SK-N-SH (cell line): ENCODE measurements around the gene RGN. TPM values are rescaled to one million over a fixed set of nuclear protein-coding genes. Genes with fewer than 3 reads are reported as not detected.

Source experiments
- CTCF ChIA-PET: fragments of 300-600, 350-600 bp; formaldehyde crosslinking; extraction: SDS; loops from one replicate; lab custom pipeline; 2021; lab: Yijun Ruan, JAX
- POLR2A ChIA-PET: fragments of 350-600 bp; sonication (Branson Sonifier 250); formaldehyde crosslinking; extraction: SDS; loops from one replicate; lab custom pipeline; 2020; ENCODE audit warnings: antibody characterized with exemption, inconsistent platforms; lab: Yijun Ruan, JAX
- DNase-seq: peaks from one replicate; pipeline ENCODE4 v3.0.0; 2012
- H2AFZ ChIP-seq: fragments of 200-600 bp; sonication (generic); 2 replicates; pipeline ENCODE4 v1.8.1; 2016; ENCODE audit warnings: antibody characterized with exemption, mild to moderate bottlenecking, low read depth
- H3F3A ChIP-seq: fragments of 200-600 bp; sonication (generic); replicated peaks from 2 replicates; pipeline ENCODE3; 2016; ENCODE audit warnings: antibody characterized with exemption, mild to moderate bottlenecking; ENCODE audit not compliant: insufficient read depth
- H3K27ac ChIP-seq, 2 experiments: fragments of 200-500 bp in 1 of 2; fragments of 200-600 bp in 1 of 2; sonication (Bioruptor generic) in 1 of 2; sonication (generic), shearing (Covaris generic) in 1 of 2; 2 replicates each; pipeline versions ENCODE4 v1.5.1 to v1.6.1; 2014 to 2016; ENCODE audit warnings: low read depth in 2 of 2, inconsistent platforms in 1 of 2, low read length in 1 of 2, mild to moderate bottlenecking in 1 of 2, mixed read lengths in 1 of 2
- H3K27me3 ChIP-seq: fragments of 200-600 bp; sonication (generic), shearing (Covaris generic); 2 replicates; pipeline ENCODE4 v1.6.1; 2016; ENCODE audit warnings: mixed run types; ENCODE audit not compliant: insufficient read depth
- H3K36me3 ChIP-seq, 2 experiments: fragments of 200-500 bp in 1 of 2; fragments of 200-600 bp in 1 of 2; sonication (Bioruptor generic) in 1 of 2; sonication (generic) in 1 of 2; replicated peaks in 1 of 2; 2 replicates each; pipeline versions ENCODE3 to v1.5.1; 2014 to 2016; ENCODE audit warnings: low read length in 1 of 2, mild to moderate bottlenecking in 1 of 2; ENCODE audit not compliant: insufficient read depth in 2 of 2, control insufficient read depth in 1 of 2
- H3K4me1 ChIP-seq, 2 experiments: fragments of 200-500 bp in 1 of 2; fragments of 200-600 bp in 1 of 2; sonication (Bioruptor generic) in 1 of 2; sonication (generic), shearing (Covaris generic) in 1 of 2; 2 replicates each; pipeline versions ENCODE4 v1.5.1 to v1.6.1; 2014 to 2016; ENCODE audit warnings: low read depth in 1 of 2, low read length in 1 of 2, mixed run types in 1 of 2; ENCODE audit not compliant: insufficient read depth in 2 of 2, control insufficient read depth in 1 of 2
- H3K4me2 ChIP-seq: fragments of 200-600 bp; sonication (generic), shearing (Covaris generic); 2 replicates; pipeline ENCODE4 v1.6.1; 2017; ENCODE audit warnings: mixed run types
- H3K4me3 ChIP-seq, 2 experiments: fragments of 200-500 bp in 1 of 2; fragments of 200-600 bp in 1 of 2; sonication (Bioruptor generic) in 1 of 2; sonication (generic), shearing (Covaris generic) in 1 of 2; 2 replicates each; pipeline versions ENCODE4 v1.5.1 to v1.8.1; 2014 to 2016; ENCODE audit warnings: low read depth in 2 of 2, inconsistent platforms in 1 of 2, low read length in 1 of 2, mild to moderate bottlenecking in 1 of 2, mixed read lengths in 1 of 2, moderate library complexity in 1 of 2
- H3K79me2 ChIP-seq: fragments of 200-600 bp; sonication (generic); 2 replicates; pipeline ENCODE4 v1.8.1; 2017; ENCODE audit warnings: mild to moderate bottlenecking; ENCODE audit not compliant: insufficient read depth
- H3K9ac ChIP-seq: fragments of 200-600 bp; sonication (generic); 2 replicates; pipeline ENCODE4 v1.6.1; 2017; ENCODE audit warnings: mixed run types
- H3K9me2 ChIP-seq: fragments of 200-600 bp; sonication (generic); 2 replicates; pipeline ENCODE4 v1.6.1; 2017; ENCODE audit warnings: mixed run types
- H3K9me3 ChIP-seq: fragments of 200-600 bp; sonication (generic); 2 replicates; pipeline ENCODE4 v1.6.1; 2017; ENCODE audit warnings: mixed run types, mild to moderate bottlenecking, moderate library complexity
- H4K20me1 ChIP-seq: fragments of 200-600 bp; sonication (generic); 2 replicates; pipeline ENCODE4 v1.6.1; 2017; ENCODE audit warnings: mild to moderate bottlenecking, mixed run types; ENCODE audit not compliant: insufficient read depth
- CTCF ChIP-seq: fragments of 200-600 bp; sonication (generic); IDR thresholded peaks from 2 replicates; pipeline ENCODE4 v1.6.1; 2017; ENCODE audit warnings: antibody characterized with exemption, mild to moderate bottlenecking, moderate library complexity
- EP300 ChIP-seq, 2 experiments: IDR thresholded peaks; 2 replicates each; pipeline versions ENCODE4 v1.4.0 to v1.6.1; 2012; ENCODE audit warnings: borderline replicate concordance in 1 of 2, low read depth in 1 of 2, low read length in 1 of 2
- EZH2phosphoT487 ChIP-seq: fragments of 200-600 bp; sonication (generic); IDR thresholded peaks from 2 replicates; pipeline ENCODE4 v1.6.1; 2017; ENCODE audit warnings: low read depth, mixed run types, mild to moderate bottlenecking, antibody characterized with exemption, moderate library complexity, borderline replicate concordance
- FOSL2 ChIP-seq: IDR thresholded peaks from 2 replicates; pipeline ENCODE4 v1.4.0; 2012; ENCODE audit warnings: low read depth, mild to moderate bottlenecking, moderate library complexity, borderline replicate concordance
- FOXJ3 ChIP-seq: sonication (generic); formaldehyde crosslinking; IDR thresholded peaks from 2 replicates; pipeline ENCODE4 v1.5.1; 2020; ENCODE audit warnings: mild to moderate bottlenecking, missing genetic modification reagents
- FOXM1 ChIP-seq: IDR thresholded peaks from 2 replicates; pipeline ENCODE4 v1.4.0; 2012; ENCODE audit warnings: low read depth, mild to moderate bottlenecking
- IRF3 ChIP-seq: fragments of 150-350 bp; IDR thresholded peaks from 2 replicates; pipeline ENCODE4 v1.6.1; 2016; ENCODE audit warnings: mild to moderate bottlenecking, low read depth, low read length
- MEF2A ChIP-seq: IDR thresholded peaks from 2 replicates; pipeline ENCODE4 v1.4.0; 2012; ENCODE audit warnings: low read depth, borderline replicate concordance
- NFIC ChIP-seq: IDR thresholded peaks from 2 replicates; pipeline ENCODE4 v1.4.0; 2012; ENCODE audit warnings: borderline replicate concordance
- NRF1 ChIP-seq: IDR thresholded peaks from 2 replicates; pipeline ENCODE4 v1.6.1; 2012; ENCODE audit warnings: low read depth, mild to moderate bottlenecking, low read length
- PBX3 ChIP-seq: IDR thresholded peaks from 2 replicates; pipeline ENCODE4; 2012
- RCOR1 ChIP-seq: fragments of 150-350 bp; IDR thresholded peaks from 2 replicates; pipeline ENCODE4 v1.6.1; 2017; ENCODE audit warnings: antibody characterized with exemption, low read length
- REST ChIP-seq: IDR thresholded peaks from 2 replicates; pipeline ENCODE4 v1.6.1; 2012; ENCODE audit warnings: mild to moderate bottlenecking, low read depth, low read length, moderate library complexity
- TAF1 ChIP-seq: IDR thresholded peaks from 2 replicates; pipeline ENCODE4 v1.6.1; 2012; ENCODE audit warnings: low read depth, mild to moderate bottlenecking, low read length, moderate library complexity, borderline replicate concordance
- USF1 ChIP-seq: IDR thresholded peaks from 2 replicates; pipeline ENCODE4 v1.4.0; 2012; ENCODE audit warnings: low read depth, borderline replicate concordance
- USF2 ChIP-seq: fragments of 150-350 bp; IDR thresholded peaks from 2 replicates; pipeline ENCODE4 v1.6.1; 2017; ENCODE audit warnings: antibody characterized with exemption, low read length, low read depth, borderline replicate concordance
- YY1 ChIP-seq: IDR thresholded peaks from 2 replicates; pipeline ENCODE4 v1.4.0; 2012; ENCODE audit warnings: low read depth, mild to moderate bottlenecking
- WGBS: methylation state at CpG from one replicate; pipeline ENCODE4 v1.1.6; 2017; ENCODE audit warnings: low lambda C conversion rate; 5-methylcytosine and 5-hydroxymethylcytosine counted together
- polyA plus RNA-seq, 3 experiments: library from polyadenylated mRNA; depleted of rRNA; stranded (reverse); fragments of >200 nt; gene quantifications; 2 replicates each; pipeline ENCODE4 v1.2.3, GENCODE V29; 2012

RGN gene
- polyA plus RNA-seq, 1 of the 3 experiments (the other 2 are of a cell fraction): 0.05 TPM

GRCh38 chrX:47097018-47097417 is 18.8 kb downstream of the RGN start:
- H3K4me2 ChIP-seq: no peak overlapping the region
- 54% methylated on average over 4 of the region's 4 CpGs for WGBS
- POLR2A ChIA-PET: no interaction called here
- H4K20me1 ChIP-seq: no peaks in the 10 kb centered on the region
- no peaks in the 10 kb centered on the region for H3K36me3 ChIP-seq
- H3K4me3 ChIP-seq: no peak overlapping the region
- no peaks in the 10 kb centered on the region for H3K4me1 ChIP-seq
- H3K79me2 ChIP-seq: no peaks in the 10 kb centered on the region
- H3K9ac ChIP-seq: no peak overlapping the region
- TF ChIP-seq CTCF: no peak
- TF ChIP-seq YY1: no peak
- no peak for TF ChIP-seq EZH2phosphoT487
- no peak for TF ChIP-seq EP300 (IDR thresholded peaks at IDR 0.05; ENCODE audit: borderline replicate concordance in 1 of 2, low read depth in 1 of 2, low read length in 1 of 2)
- no peak for TF ChIP-seq IRF3
- no peak for TF ChIP-seq USF1
- no peak for TF ChIP-seq FOXM1
- TF ChIP-seq NFIC: no peak
- no peak for TF ChIP-seq TAF1
- TF ChIP-seq REST: no peak
- TF ChIP-seq USF2: no peak
- no peak for TF ChIP-seq MEF2A
- TF ChIP-seq PBX3: no peak
- TF ChIP-seq FOXJ3 (CRISPR knock-in tag): no peak
- no peak for TF ChIP-seq NRF1
- no peak for TF ChIP-seq RCOR1
- TF ChIP-seq FOSL2: no peak
- H3K27ac ChIP-seq: no peak overlapping the region
- peaks cover 10% of the 10 kb centered on the region; the same call in 1 of the 2 replicates for H3K27me3 ChIP-seq
- no peak for DNase-seq
- H2AFZ ChIP-seq: no peak overlapping the region
- H3K9me2 ChIP-seq: no peaks in the 10 kb centered on the region
- CTCF ChIA-PET: no interaction called here
- H3F3A ChIP-seq: no peaks in the 10 kb centered on the region
- H3K9me3 ChIP-seq: no peaks in the 10 kb centered on the region
